ENCODE results near the gene RSRC1. TPM values are rescaled to one million over a fixed set of nuclear protein-coding genes. Genes with fewer than 3 reads are reported as not detected.

RSRC1 gene
- total and polyA plus RNA-seq, 4 experiments from 2014 or later: 23.4 to 35.7 (median 33.7) TPM

GRCh38 chr3:158159714-158160113 is 49.8 kb downstream of the RSRC1 start:
- Mint-ChIP-seq H3K4me3 (no peak overlapping the region), H3K27me3 (no peaks in the 10 kb centered on the region), H3K36me3 (peaks cover 32 to 59% of the 10 kb centered on the region in 2 donors), H3K4me1 (peaks cover 0 to 16% (median 8%) of the 10 kb centered on the region in 4 donors), H3K9me3 (no peaks in the 10 kb centered on the region), H3K27ac (no peak overlapping the region)
- Histone ChIP-seq H3K4me3 (ENCODE audit: low read length in 2 of 2) (no peak overlapping the region), H3K36me3 (ENCODE audit: insufficient read depth, low read length) (no peaks in the 10 kb centered on the region), H3K27me3 (ENCODE audit: insufficient read depth, low read length) (no peaks in the 10 kb centered on the region), H3K27ac (ENCODE audit: low read depth, low read length) (no peak overlapping the region), H3K4me1 (ENCODE audit: insufficient read depth, low read length) (no peaks in the 10 kb centered on the region), H3K9me3 (ENCODE audit: control insufficient read depth in 1 of 2, low read length in 2 of 2) (no peaks in the 10 kb centered on the region)
- ChIA-PET POLR2A (ENCODE audit: partially characterized antibody) (no interaction called here), CTCF (ENCODE audit: partially characterized antibody) (no interaction called here)
- intact Hi-C loops (cut with micrococcal nuclease): no loop called here
- DNase-seq: no peak

- no peak overlapping the region for H3K4me3 Mint-ChIP-seq
- H3K9me3 Mint-ChIP-seq: no peaks in the 10 kb centered on the region
- H3K9me3 ChIP-seq (ENCODE audit: control insufficient read depth in 1 of 2, low read length in 2 of 2): no peaks in the 10 kb centered on the region
- CTCF ChIA-PET (ENCODE audit: partially characterized antibody): no interaction called here
- H3K4me1 Mint-ChIP-seq: peaks cover 0 to 11% (median 7%) of the 10 kb centered on the region in 4 donors
- H3K27ac ChIP-seq (ENCODE audit: low read depth, low read length): no peak overlapping the region
- H3K27ac Mint-ChIP-seq: no peak overlapping the region
- no peak for DNase-seq
- no peaks in the 10 kb centered on the region for H3K27me3 ChIP-seq (ENCODE audit: insufficient read depth, low read length)
- H3K4me3 ChIP-seq (ENCODE audit: low read length in 2 of 2): no peak overlapping the region
- H3K36me3 ChIP-seq (ENCODE audit: insufficient read depth, low read length): no peaks in the 10 kb centered on the region
- H3K27me3 Mint-ChIP-seq: no peaks in the 10 kb centered on the region
- H3K36me3 Mint-ChIP-seq: peaks cover 29 to 52% of the 10 kb centered on the region in 2 donors
- no peaks in the 10 kb centered on the region for H3K4me1 ChIP-seq (ENCODE audit: insufficient read depth, low read length)
- POLR2A ChIA-PET (ENCODE audit: partially characterized antibody): no interaction called here
- intact Hi-C loops (cut with micrococcal nuclease): no loop called here
Measured at GRCh38 chr3:158160958-158161357, 51.1 kb downstream of the RSRC1 start.

- ChIA-PET CTCF (ENCODE audit: partially characterized antibody) (no interaction called here), POLR2A (ENCODE audit: partially characterized antibody) (no interaction called here)
- no peaks in the 10 kb centered on the region for H3K9me3 ChIP-seq (ENCODE audit: control insufficient read depth in 1 of 2, low read length in 2 of 2)
- no peaks in the 10 kb centered on the region for H3K27me3 Mint-ChIP-seq
- no peak overlapping the region for H3K27ac ChIP-seq (ENCODE audit: low read depth, low read length)
- peaks cover 0 to 7% (median 0%) of the 10 kb centered on the region in 8 donors for H3K9me3 Mint-ChIP-seq
- H3K27ac Mint-ChIP-seq: no peak overlapping the region
- intact Hi-C loops (cut with micrococcal nuclease): no loop called here
- H3K27me3 ChIP-seq (ENCODE audit: insufficient read depth, low read length): no peaks in the 10 kb centered on the region
- H3K4me3 ChIP-seq (ENCODE audit: low read length in 2 of 2): no peak overlapping the region
- no peak overlapping the region for H3K4me3 Mint-ChIP-seq
- peaks cover 0 to 8% (median 3%) of the 10 kb centered on the region in 4 donors for H3K4me1 Mint-ChIP-seq
- no peaks in the 10 kb centered on the region for H3K4me1 ChIP-seq (ENCODE audit: insufficient read depth, low read length)
- no peaks in the 10 kb centered on the region for H3K36me3 ChIP-seq (ENCODE audit: insufficient read depth, low read length)
- no peak for DNase-seq
- peaks cover 29 to 53% of the 10 kb centered on the region in 2 donors for H3K36me3 Mint-ChIP-seq
Measured at GRCh38 chr3:158165141-158165655, 55.3 kb downstream of the RSRC1 start.

GRCh38 chr3:158165730-158166129 is 55.8 kb downstream of the RSRC1 start:
- DNase-seq: no peak
- CTCF ChIA-PET (ENCODE audit: partially characterized antibody): no interaction called here
- Histone ChIP-seq H3K36me3 (ENCODE audit: insufficient read depth, low read length) (no peaks in the 10 kb centered on the region), H3K4me1 (ENCODE audit: insufficient read depth, low read length) (no peaks in the 10 kb centered on the region), H3K27me3 (ENCODE audit: insufficient read depth, low read length) (no peaks in the 10 kb centered on the region), H3K27ac (ENCODE audit: low read depth, low read length) (no peak overlapping the region), H3K9me3 (ENCODE audit: control insufficient read depth in 1 of 2, low read length in 2 of 2) (no peaks in the 10 kb centered on the region), H3K4me3 (ENCODE audit: low read length in 2 of 2) (no peak overlapping the region)
- H3K27ac Mint-ChIP-seq: no peak overlapping the region
- no peaks in the 10 kb centered on the region for H3K27me3 Mint-ChIP-seq
- H3K4me3 Mint-ChIP-seq: no peak overlapping the region
- H3K9me3 Mint-ChIP-seq: peaks cover 0 to 7% (median 0%) of the 10 kb centered on the region in 8 donors
- intact Hi-C loops (cut with micrococcal nuclease): no loop called here
- POLR2A ChIA-PET (ENCODE audit: partially characterized antibody): no interaction called here
- peaks cover 0 to 8% (median 3%) of the 10 kb centered on the region in 4 donors for H3K4me1 Mint-ChIP-seq
- H3K36me3 Mint-ChIP-seq: peaks cover 30 to 57% of the 10 kb centered on the region in 2 donors

- intact Hi-C loops (cut with micrococcal nuclease): no loop called here
- H3K36me3 Mint-ChIP-seq: peaks cover 34 to 59% of the 10 kb centered on the region in 2 donors
- Histone ChIP-seq H3K4me1 (ENCODE audit: insufficient read depth, low read length) (no peaks in the 10 kb centered on the region), H3K9me3 (ENCODE audit: control insufficient read depth in 1 of 2, low read length in 2 of 2) (no peaks in the 10 kb centered on the region), H3K4me3 (ENCODE audit: low read length in 2 of 2) (no peak overlapping the region), H3K27me3 (ENCODE audit: insufficient read depth, low read length) (no peaks in the 10 kb centered on the region), H3K27ac (ENCODE audit: low read depth, low read length) (no peak overlapping the region), H3K36me3 (ENCODE audit: insufficient read depth, low read length) (no peaks in the 10 kb centered on the region)
- DNase-seq: no peak
- POLR2A ChIA-PET (ENCODE audit: partially characterized antibody): no interaction called here
- no peak overlapping the region for H3K4me3 Mint-ChIP-seq
- H3K27ac Mint-ChIP-seq: no peak overlapping the region
- H3K9me3 Mint-ChIP-seq: peaks cover 0 to 7% (median under 1%) of the 10 kb centered on the region in 8 donors
- no peaks in the 10 kb centered on the region for H3K27me3 Mint-ChIP-seq
- peaks cover 0 to 8% (median 3%) of the 10 kb centered on the region in 4 donors for H3K4me1 Mint-ChIP-seq
- CTCF ChIA-PET (ENCODE audit: partially characterized antibody): no interaction called here
Measured at GRCh38 chr3:158166223-158166622, 56.3 kb downstream of the RSRC1 start.

- no peak overlapping the region for H3K27ac ChIP-seq (ENCODE audit: low read depth, low read length)
- H3K9me3 Mint-ChIP-seq: peaks cover 0 to 7% (median 4%) of the 10 kb centered on the region in 8 donors
- no peak overlapping the region for H3K4me3 ChIP-seq (ENCODE audit: low read length in 2 of 2)
- H3K36me3 ChIP-seq (ENCODE audit: insufficient read depth, low read length): no peaks in the 10 kb centered on the region
- H3K27me3 ChIP-seq (ENCODE audit: insufficient read depth, low read length): no peaks in the 10 kb centered on the region
- POLR2A ChIA-PET (ENCODE audit: partially characterized antibody): no interaction called here
- no peaks in the 10 kb centered on the region for H3K4me1 ChIP-seq (ENCODE audit: insufficient read depth, low read length)
- H3K36me3 Mint-ChIP-seq: peaks cover 41 to 58% of the 10 kb centered on the region in 2 donors
- CTCF ChIA-PET (ENCODE audit: partially characterized antibody): no interaction called here
- no peak overlapping the region for H3K27ac Mint-ChIP-seq
- no peak overlapping the region for H3K4me3 Mint-ChIP-seq
- H3K27me3 Mint-ChIP-seq: no peaks in the 10 kb centered on the region
- no peak for DNase-seq
- H3K9me3 ChIP-seq (ENCODE audit: control insufficient read depth in 1 of 2, low read length in 2 of 2): no peaks in the 10 kb centered on the region
- intact Hi-C loops (cut with micrococcal nuclease): no loop called here
- peaks cover 0 to 6% (median 3%) of the 10 kb centered on the region in 4 donors for H3K4me1 Mint-ChIP-seq
Measured at GRCh38 chr3:158167737-158168557, 58.1 kb downstream of the RSRC1 start.

GRCh38 chr3:158169091-158169491 is 59.2 kb downstream of the RSRC1 start:
- Histone ChIP-seq H3K36me3 (ENCODE audit: insufficient read depth, low read length) (no peaks in the 10 kb centered on the region), H3K27ac (ENCODE audit: low read depth, low read length) (no peak overlapping the region), H3K4me3 (ENCODE audit: low read length in 2 of 2) (no peak overlapping the region), H3K27me3 (ENCODE audit: insufficient read depth, low read length) (no peaks in the 10 kb centered on the region), H3K9me3 (ENCODE audit: control insufficient read depth in 1 of 2, low read length in 2 of 2) (no peaks in the 10 kb centered on the region), H3K4me1 (ENCODE audit: insufficient read depth, low read length) (no peaks in the 10 kb centered on the region)
- ChIA-PET CTCF (ENCODE audit: partially characterized antibody) (no interaction called here), POLR2A (ENCODE audit: partially characterized antibody) (no interaction called here)
- Mint-ChIP-seq H3K9me3 (peaks cover 0 to 7% (median 4%) of the 10 kb centered on the region in 8 donors), H3K4me3 (no peak overlapping the region), H3K4me1 (peaks cover 0 to 4% (median 2%) of the 10 kb centered on the region in 4 donors), H3K27me3 (no peaks in the 10 kb centered on the region), H3K27ac (no peak overlapping the region), H3K36me3 (peaks cover 38 to 56% of the 10 kb centered on the region in 2 donors)
- intact Hi-C loops (cut with micrococcal nuclease): no loop called here
- DNase-seq: no peak

Data from CD4-positive, alpha-beta memory T cell (primary cell).